K562 (cell line): ENCODE measurements around the gene MPL. TPM values are rescaled to one million over a fixed set of nuclear protein-coding genes. Genes with fewer than 3 reads are reported as not detected.

Experiments
- CREB1 ChIP-seq, 2 experiments: sonication (generic) in 1 of 2; formaldehyde crosslinking in 1 of 2; IDR thresholded peaks; 2 replicates each; pipeline versions ENCODE4 v1.6.1 to v1.8.0; 2012 to 2022; ENCODE audit warnings: inconsistent platforms in 1 of 2, mild to moderate bottlenecking in 1 of 2, missing genetic modification reagents in 1 of 2, moderate library complexity in 1 of 2
- EGR1 ChIP-seq: fragments of 450-650 bp; conservative IDR thresholded peaks from 2 replicates; pipeline ENCODE4 v1.6.1; 2017; ENCODE audit warnings: mild to moderate bottlenecking
- ESRRA ChIP-seq: fragments of 450-650 bp; IDR thresholded peaks from 2 replicates; pipeline ENCODE4 v1.6.1; 2014; ENCODE audit warnings: low read depth, mild to moderate bottlenecking, moderate library complexity, borderline replicate concordance
- GATA2 ChIP-seq: sonication (generic); formaldehyde crosslinking; IDR thresholded peaks from 2 replicates; pipeline ENCODE4 v1.4.0; 2020; ENCODE audit warnings: mild to moderate bottlenecking, missing genetic modification reagents
- JUN ChIP-seq, 2 experiments: sonication (generic) in 1 of 2; formaldehyde crosslinking in 1 of 2; IDR thresholded peaks; 2 replicates each; pipeline versions ENCODE4 v1.6.1 to v1.8.0; 2012 to 2022; ENCODE audit warnings: borderline replicate concordance in 2 of 2, mild to moderate bottlenecking in 2 of 2, improper control_type of control experiment in 1 of 2, low read depth in 1 of 2, low read length in 1 of 2, missing genetic modification reagents in 1 of 2
- MGA ChIP-seq: fragments of 450-650 bp; IDR thresholded peaks from 2 replicates; pipeline ENCODE4 v1.6.1; 2016; ENCODE audit warnings: mild to moderate bottlenecking, moderate library complexity
- MTA3 ChIP-seq: fragments of 450-650 bp; formaldehyde crosslinking; IDR thresholded peaks from 2 replicates; pipeline ENCODE4 v1.6.1; 2017; ENCODE audit warnings: mild to moderate bottlenecking, borderline replicate concordance
- RBBP5 ChIP-seq: fragments of 200-600 bp; sonication (generic); IDR thresholded peaks from 2 replicates; pipeline ENCODE4 v1.6.1; 2012; ENCODE audit warnings: borderline replicate concordance, mild to moderate bottlenecking, low read length, control low read depth, inconsistent platforms; ENCODE audit not compliant: insufficient read depth, poor library complexity, severe bottlenecking
- SIN3A ChIP-seq, 2 experiments: fragments of 150-350 bp in 1 of 2; IDR thresholded peaks; 2 replicates each; pipeline ENCODE4 v1.6.1; 2011 to 2016; ENCODE audit warnings: borderline replicate concordance in 2 of 2, low read depth in 2 of 2, low read length in 2 of 2, mild to moderate bottlenecking in 2 of 2, moderate library complexity in 2 of 2; ENCODE audit not compliant: control insufficient read depth in 1 of 2
- polyA plus RNA-seq, 8 experiments: library from polyadenylated mRNA; depleted of rRNA in 4 of 8; stranded (reverse) in 5 of 8; unstranded in 3 of 8; fragments of >200 nt; fragmentation: Nextera tagmentation in 2 of 8; fragmentation: Illumina TruSeq in 1 of 8; extraction: Ambion mirVana in 2 of 8; extraction: Trizol in 1 of 8; gene quantifications; 2 replicates each; pipeline versions ENCODE4 v1.2.1 to v1.2.3, GENCODE V29; 2011 to 2014; ENCODE audit warnings: inconsistent platforms in 1 of 8, missing spikeins in 1 of 8
- total RNA-seq, 7 experiments: library from RNA; depleted of rRNA in 6 of 7; stranded (reverse); fragments of >200 nt in 6 of 7; fragmentation: Illumina TruSeq in 2 of 7; extraction: Trizol in 2 of 7; gene quantifications; 2 replicates each; pipeline versions ENCODE4 v1.2.1 to v1.2.3, GENCODE V29; 2011 to 2021; ENCODE audit warnings: low replicate concordance in 1 of 7
- TF ChIP-seq, protein P1 (sequence below): sonication (generic); formaldehyde crosslinking; IDR thresholded peaks from 2 replicates; pipeline ENCODE4 v1.8.0; 2022; ENCODE audit warnings: mild to moderate bottlenecking, missing genetic modification reagents

Gene MPL
- total and polyA plus RNA-seq, 9 of the 15 experiments (the other 6 are each of a cell fraction or from before 2014, with no cell fraction given), result not detected

DNA sequence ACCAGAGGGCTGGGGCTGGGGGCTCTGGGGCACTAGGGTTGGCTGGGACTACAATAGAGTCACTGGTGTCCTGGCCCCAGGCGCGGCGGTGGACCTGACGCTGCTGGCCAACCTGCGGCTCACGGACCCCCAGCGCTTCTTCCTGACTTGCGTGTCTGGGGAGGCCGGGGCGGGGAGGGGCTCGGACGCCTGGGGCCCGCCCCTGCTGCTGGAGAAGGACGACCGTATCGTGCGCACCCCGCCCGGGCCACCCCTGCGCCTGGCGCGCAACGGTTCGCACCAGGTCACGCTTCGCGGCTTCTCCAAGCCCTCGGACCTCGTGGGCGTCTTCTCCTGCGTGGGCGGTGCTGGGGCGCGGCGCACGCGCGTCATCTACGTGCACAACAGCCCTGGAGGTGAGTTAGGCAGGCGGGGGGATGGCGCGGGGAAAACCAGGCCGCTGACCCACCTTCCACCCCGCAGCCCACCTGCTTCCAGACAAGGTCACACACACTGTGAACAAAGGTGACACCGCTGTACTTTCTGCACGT, 32.8 kb upstream of the MPL start (continued):
- peak; percentile 73; the same call in 1 of the 2 replicates for TF ChIP-seq MGA
- peak; percentile 50; the same call in 1 of the 2 replicates for TF ChIP-seq CREB1 (IDR thresholded peaks at IDR 0.05)
- TF ChIP-seq CREB1 (CRISPR knock-in tag; IDR thresholded peaks at IDR 0.05), result no peak
- no peak for TF ChIP-seq GATA2 (CRISPR knock-in tag)
- TF ChIP-seq, protein P1, sequence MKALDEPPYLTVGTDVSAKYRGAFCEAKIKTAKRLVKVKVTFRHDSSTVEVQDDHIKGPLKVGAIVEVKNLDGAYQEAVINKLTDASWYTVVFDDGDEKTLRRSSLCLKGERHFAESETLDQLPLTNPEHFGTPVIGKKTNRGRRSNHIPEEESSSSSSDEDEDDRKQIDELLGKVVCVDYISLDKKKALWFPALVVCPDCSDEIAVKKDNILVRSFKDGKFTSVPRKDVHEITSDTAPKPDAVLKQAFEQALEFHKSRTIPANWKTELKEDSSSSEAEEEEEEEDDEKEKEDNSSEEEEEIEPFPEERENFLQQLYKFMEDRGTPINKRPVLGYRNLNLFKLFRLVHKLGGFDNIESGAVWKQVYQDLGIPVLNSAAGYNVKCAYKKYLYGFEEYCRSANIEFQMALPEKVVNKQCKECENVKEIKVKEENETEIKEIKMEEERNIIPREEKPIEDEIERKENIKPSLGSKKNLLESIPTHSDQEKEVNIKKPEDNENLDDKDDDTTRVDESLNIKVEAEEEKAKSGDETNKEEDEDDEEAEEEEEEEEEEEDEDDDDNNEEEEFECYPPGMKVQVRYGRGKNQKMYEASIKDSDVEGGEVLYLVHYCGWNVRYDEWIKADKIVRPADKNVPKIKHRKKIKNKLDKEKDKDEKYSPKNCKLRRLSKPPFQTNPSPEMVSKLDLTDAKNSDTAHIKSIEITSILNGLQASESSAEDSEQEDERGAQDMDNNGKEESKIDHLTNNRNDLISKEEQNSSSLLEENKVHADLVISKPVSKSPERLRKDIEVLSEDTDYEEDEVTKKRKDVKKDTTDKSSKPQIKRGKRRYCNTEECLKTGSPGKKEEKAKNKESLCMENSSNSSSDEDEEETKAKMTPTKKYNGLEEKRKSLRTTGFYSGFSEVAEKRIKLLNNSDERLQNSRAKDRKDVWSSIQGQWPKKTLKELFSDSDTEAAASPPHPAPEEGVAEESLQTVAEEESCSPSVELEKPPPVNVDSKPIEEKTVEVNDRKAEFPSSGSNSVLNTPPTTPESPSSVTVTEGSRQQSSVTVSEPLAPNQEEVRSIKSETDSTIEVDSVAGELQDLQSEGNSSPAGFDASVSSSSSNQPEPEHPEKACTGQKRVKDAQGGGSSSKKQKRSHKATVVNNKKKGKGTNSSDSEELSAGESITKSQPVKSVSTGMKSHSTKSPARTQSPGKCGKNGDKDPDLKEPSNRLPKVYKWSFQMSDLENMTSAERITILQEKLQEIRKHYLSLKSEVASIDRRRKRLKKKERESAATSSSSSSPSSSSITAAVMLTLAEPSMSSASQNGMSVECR, result no peak
- no peak for TF ChIP-seq RBBP5
- peak; percentile 96 for TF ChIP-seq EGR1
- no peak for TF ChIP-seq MTA3
- TF ChIP-seq JUN (IDR thresholded peaks at IDR 0.05; ENCODE audit: borderline replicate concordance, low read depth, low read length), result no peak
- no peak for TF ChIP-seq JUN (CRISPR knock-in tag; IDR thresholded peaks at IDR 0.05; ENCODE audit: borderline replicate concordance)
- TF ChIP-seq ESRRA, result 0 out of 2 replicates have a peak, but pooled peaks have one; percentile 11
- TF ChIP-seq SIN3A (IDR thresholded peaks at IDR 0.05; ENCODE audit: borderline replicate concordance in 2 of 2, control insufficient read depth in 1 of 2, low read depth in 2 of 2, low read length in 2 of 2), result no peak
